ENCODE measurements around the gene CNTN5. TPM values are rescaled to one million over a fixed set of nuclear protein-coding genes. Genes with fewer than 3 reads are reported as not detected.

The CNTN5 gene
- total and polyA plus RNA-seq, 7 donors = under 0.01 to 0.46 TPM; not detected in 5

- 48 to 53% (median 49%) methylated on average over 3 of the region's 3 CpGs for WGBS, 3 donors
- TF ChIP-seq CTCF (IDR thresholded peaks at IDR 0.05) = no peak
- no peaks in the 10 kb centered on the region for H3K27me3 ChIP-seq (ENCODE audit: insufficient read depth in 3 of 3, low read length in 2 of 3)
- intact Hi-C loops (cut with DNase I) = no loop called here
- no peaks in the 10 kb centered on the region for H3K9me3 ChIP-seq
- H3K4me3 ChIP-seq = no peak overlapping the region
- ATAC-seq = no peak
- DNase-seq = no peak
- H3K4me1 ChIP-seq = no peaks in the 10 kb centered on the region
- H3K27ac ChIP-seq = no peak overlapping the region
- no peaks in the 10 kb centered on the region for H3K36me3 ChIP-seq (ENCODE audit: insufficient read depth in 1 of 2, low read depth in 1 of 2)
Measured at GRCh38 chr11:99268886-99269285, 248.1 kb downstream of the CNTN5 start.

- no peaks in the 10 kb centered on the region for H3K4me1 ChIP-seq
- ATAC-seq (no peak), DNase-seq (no peak)
- no peaks in the 10 kb centered on the region for H3K9me3 ChIP-seq
- WGBS, 3 donors = 73 to 81% (median 76%) methylated on average over 5 of the region's 5 CpGs
- no peaks in the 10 kb centered on the region for H3K27me3 ChIP-seq (ENCODE audit: insufficient read depth in 3 of 3, low read length in 2 of 3)
- no peak overlapping the region for H3K4me3 ChIP-seq
- TF ChIP-seq CTCF (IDR thresholded peaks at IDR 0.05) = no peak
- no peaks in the 10 kb centered on the region for H3K36me3 ChIP-seq (ENCODE audit: insufficient read depth in 1 of 2, low read depth in 1 of 2)
- no peak overlapping the region for H3K27ac ChIP-seq
- intact Hi-C loops (cut with DNase I) = no loop called here
Measured at GRCh38 chr11:99271527-99271926, 250.8 kb downstream of the CNTN5 start.

GRCh38 chr11:99275521-99275920 is 254.8 kb downstream of the CNTN5 start:
- intact Hi-C loops (cut with DNase I) = no loop called here
- ATAC-seq (no peak), DNase-seq (no peak)
- H3K27me3 ChIP-seq (ENCODE audit: insufficient read depth in 3 of 3, low read length in 2 of 3) = no peaks in the 10 kb centered on the region
- 86 to 92% (median 91%) methylated on average over 2 of the region's 2 CpGs for WGBS, 3 donors
- H3K36me3 ChIP-seq (ENCODE audit: insufficient read depth in 1 of 2, low read depth in 1 of 2) = no peaks in the 10 kb centered on the region
- no peak overlapping the region for H3K4me3 ChIP-seq
- no peaks in the 10 kb centered on the region for H3K4me1 ChIP-seq
- H3K9me3 ChIP-seq = no peaks in the 10 kb centered on the region
- no peak for TF ChIP-seq CTCF (IDR thresholded peaks at IDR 0.05)
- H3K27ac ChIP-seq = no peak overlapping the region

- intact Hi-C loops (cut with DNase I) = no loop called here
- DNase-seq (no peak), ATAC-seq (no peak)
- H3K4me3 ChIP-seq = no peak overlapping the region
- no peaks in the 10 kb centered on the region for H3K9me3 ChIP-seq
- WGBS, 3 donors = 29 to 54% (median 42%) methylated on average over 1 of the region's 1 CpG
- no peaks in the 10 kb centered on the region for H3K36me3 ChIP-seq (ENCODE audit: insufficient read depth in 1 of 2, low read depth in 1 of 2)
- no peaks in the 10 kb centered on the region for H3K27me3 ChIP-seq (ENCODE audit: insufficient read depth in 3 of 3, low read length in 2 of 3)
- no peak overlapping the region for H3K27ac ChIP-seq
- no peak for TF ChIP-seq CTCF (IDR thresholded peaks at IDR 0.05)
- H3K4me1 ChIP-seq = no peaks in the 10 kb centered on the region
Measured at GRCh38 chr11:99277281-99277680, 256.5 kb downstream of the CNTN5 start.

- Histone ChIP-seq H3K27ac (no peak overlapping the region), H3K27me3 (ENCODE audit: insufficient read depth in 3 of 3, low read length in 2 of 3) (no peaks in the 10 kb centered on the region), H3K4me3 (no peak overlapping the region), H3K9me3 (no peaks in the 10 kb centered on the region), H3K4me1 (no peaks in the 10 kb centered on the region), H3K36me3 (ENCODE audit: insufficient read depth in 1 of 2, low read depth in 1 of 2) (no peaks in the 10 kb centered on the region)
- intact Hi-C loops (cut with DNase I) = no loop called here
- ATAC-seq (no peak), DNase-seq (no peak)
- no peak for TF ChIP-seq CTCF (IDR thresholded peaks at IDR 0.05)
Measured at GRCh38 chr11:99279266-99279665, 258.5 kb downstream of the CNTN5 start.

All from psoas muscle (tissue), 8 donors.